Activated T-helper 1 cell treated with anti-CD3 and anti-CD28 coated beads, Interleukin-12 subunit alpha, Interleukin-12 subunit beta, Interleukin-2, Interleukin-4 antibody, amounts not matched to agents 30 ng/mL and 10 ng/mL and 1 ng/mL, durations not matched to agents 14 hours and 24 hours and 36 hours (primary cell): ENCODE data around the gene TEAD3. TPM values are rescaled to one million over a fixed set of nuclear protein-coding genes. Genes with fewer than 3 reads are reported as not detected.

Experiments used
- DNase-seq: peaks from one replicate; pipeline ENCODE4 v3.0.0; 2021; ENCODE audit warnings: low spot score
- H3K27ac Mint-ChIP-seq: one replicate; pipeline ENCODE4 v1.8.0; 2021; ENCODE audit warnings: mild to moderate bottlenecking, mixed read lengths
- H3K27me3 Mint-ChIP-seq: one replicate; pipeline ENCODE4 v1.8.0; 2022; ENCODE audit warnings: mild to moderate bottlenecking, moderate library complexity, mixed read lengths; ENCODE audit not compliant: insufficient read depth
- H3K36me3 Mint-ChIP-seq: one replicate; pipeline ENCODE4 v1.8.0; 2021; ENCODE audit warnings: low read depth, mixed read lengths
- H3K4me1 Mint-ChIP-seq: one replicate; pipeline ENCODE4 v1.8.0; 2021; ENCODE audit warnings: low read depth, mixed read lengths
- H3K4me3 Mint-ChIP-seq: one replicate; pipeline ENCODE4 v1.8.0; 2021; ENCODE audit warnings: mild to moderate bottlenecking, moderate library complexity, mixed read lengths
- H3K9me3 Mint-ChIP-seq: one replicate; pipeline ENCODE4 v1.8.0; 2021; ENCODE audit warnings: mixed read lengths
- intact Hi-C: fragments of 100-400 bp; cut with micrococcal nuclease; formaldehyde crosslinking; loops from one replicate; pipeline ENCODE4 v1.15.1; 2024
- total RNA-seq: library from RNA; stranded (reverse); gene quantifications from 2 replicates; pipeline ENCODE4 v1.2.3, GENCODE V29; 2022

Gene TEAD3
- total RNA-seq, 1 donor from 2014 or later, result 1.5 TPM

DNA sequence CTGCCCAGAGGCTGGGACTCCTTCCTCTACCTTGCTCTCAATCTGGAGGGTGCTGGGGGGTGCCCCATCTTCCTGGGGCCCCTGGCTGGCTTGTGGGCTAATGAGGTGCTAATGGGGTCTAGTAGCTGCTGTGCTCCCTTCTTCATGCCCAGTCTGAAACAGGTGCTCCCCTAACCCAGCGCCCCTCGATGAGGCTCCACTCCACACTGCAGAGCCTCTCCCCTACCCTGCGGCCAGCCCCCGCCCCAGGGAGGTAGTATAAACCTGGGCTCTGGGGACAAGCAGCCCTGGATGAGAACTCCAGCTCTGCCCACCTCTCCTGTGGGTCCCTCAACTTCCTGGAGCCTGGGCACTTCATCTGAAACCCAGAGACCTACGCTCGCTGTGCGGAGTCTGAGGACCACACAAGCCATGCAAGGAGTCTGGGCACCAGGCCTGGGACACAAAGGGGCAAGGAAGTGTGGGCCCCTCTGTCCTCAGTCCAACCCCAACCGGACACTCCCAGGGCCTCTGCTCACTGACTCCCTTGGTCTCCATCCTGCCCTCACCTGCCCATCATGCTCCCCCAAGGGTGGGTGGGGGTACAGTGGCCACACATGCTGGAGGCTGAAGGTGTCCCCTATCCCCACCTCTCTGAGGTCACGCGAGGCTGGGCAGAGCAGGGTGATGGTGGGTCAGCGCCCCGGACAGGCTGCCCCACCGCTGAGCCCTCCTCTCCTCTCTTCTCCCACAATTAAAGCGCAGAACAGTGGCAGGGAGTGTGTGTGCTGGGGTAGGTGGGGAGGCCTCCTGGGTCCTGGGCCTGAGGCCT, 22.5 kb downstream of the TEAD3 start:
- intact Hi-C loops, result no loop called here
- DNase-seq, result no peak
- no peaks in the 10 kb centered on the region for H3K9me3 Mint-ChIP-seq
- no peaks in the 10 kb centered on the region for H3K27me3 Mint-ChIP-seq
- H3K4me1 Mint-ChIP-seq, result peaks cover 29% of the 10 kb centered on the region
- H3K4me3 Mint-ChIP-seq, result no peak overlapping the region
- H3K36me3 Mint-ChIP-seq, result peaks cover 30% of the 10 kb centered on the region
- H3K27ac Mint-ChIP-seq, result no peak overlapping the region

DNA sequence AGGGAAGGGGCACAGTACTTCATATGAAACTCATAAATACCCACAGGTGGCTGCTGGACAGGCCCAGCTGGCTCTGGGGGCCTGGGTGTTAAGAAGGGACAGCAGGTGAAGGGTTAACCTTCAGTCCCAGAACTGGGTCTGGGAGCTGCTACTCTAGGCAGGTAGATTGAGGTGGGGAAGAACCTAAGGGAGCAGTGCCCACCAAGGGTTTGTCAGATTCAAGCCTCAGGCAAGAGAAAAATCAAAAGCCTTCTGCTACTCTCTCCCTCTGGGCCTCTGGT, 23.1 kb downstream of the TEAD3 start:
- Mint-ChIP-seq H3K4me3 (no peak overlapping the region), H3K27me3 (no peaks in the 10 kb centered on the region), H3K27ac (no peak overlapping the region), H3K36me3 (peaks cover 36% of the 10 kb centered on the region), H3K9me3 (no peaks in the 10 kb centered on the region), H3K4me1 (peaks cover 30% of the 10 kb centered on the region)
- intact Hi-C loops, result no loop called here
- DNase-seq, result no peak

DNA sequence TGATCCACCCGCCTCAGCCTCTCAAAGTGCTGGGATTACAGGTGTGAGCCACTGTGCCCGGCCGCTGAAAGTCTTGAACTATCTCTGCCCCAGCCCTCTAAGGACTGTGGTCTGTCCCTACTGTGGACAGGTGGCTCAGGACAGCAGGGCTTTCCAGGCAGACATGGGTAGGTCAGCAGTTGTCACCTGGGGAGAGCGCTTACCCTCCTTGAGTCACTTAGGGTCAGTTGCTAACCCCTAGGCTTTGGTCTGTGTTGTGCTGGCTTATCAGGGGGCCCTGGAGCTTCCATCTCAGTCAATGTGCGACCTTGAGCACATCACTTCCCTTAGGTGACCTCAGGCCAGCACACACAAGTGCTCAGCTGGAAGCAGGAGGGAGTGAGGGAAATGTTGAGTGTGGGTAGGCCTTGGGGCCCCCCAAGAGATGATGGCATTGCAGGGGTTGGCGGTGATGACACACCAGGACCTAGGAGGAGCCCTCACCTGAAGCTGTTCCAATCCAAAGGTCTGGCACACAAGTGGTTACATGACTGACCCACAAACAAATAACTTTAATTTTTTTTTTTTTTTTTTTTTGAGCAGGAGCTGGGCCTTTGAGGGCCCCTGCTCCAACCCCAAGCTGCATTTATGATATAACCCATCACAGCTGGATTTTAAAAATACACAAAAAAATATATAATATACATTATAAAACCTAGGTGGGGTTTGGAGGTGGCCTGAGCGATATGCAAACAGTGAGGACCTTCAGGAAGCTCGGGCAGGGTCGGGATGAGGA, 23.6 kb downstream of the TEAD3 start:
- peaks cover 30% of the 10 kb centered on the region for H3K4me1 Mint-ChIP-seq
- intact Hi-C loops, result no loop called here
- no peak for DNase-seq
- no peaks in the 10 kb centered on the region for H3K9me3 Mint-ChIP-seq
- H3K27ac Mint-ChIP-seq, result peak overlapping the region; percentile 23
- peaks cover 39% of the 10 kb centered on the region for H3K36me3 Mint-ChIP-seq
- H3K4me3 Mint-ChIP-seq, result no peak overlapping the region
- H3K27me3 Mint-ChIP-seq, result no peaks in the 10 kb centered on the region

DNA sequence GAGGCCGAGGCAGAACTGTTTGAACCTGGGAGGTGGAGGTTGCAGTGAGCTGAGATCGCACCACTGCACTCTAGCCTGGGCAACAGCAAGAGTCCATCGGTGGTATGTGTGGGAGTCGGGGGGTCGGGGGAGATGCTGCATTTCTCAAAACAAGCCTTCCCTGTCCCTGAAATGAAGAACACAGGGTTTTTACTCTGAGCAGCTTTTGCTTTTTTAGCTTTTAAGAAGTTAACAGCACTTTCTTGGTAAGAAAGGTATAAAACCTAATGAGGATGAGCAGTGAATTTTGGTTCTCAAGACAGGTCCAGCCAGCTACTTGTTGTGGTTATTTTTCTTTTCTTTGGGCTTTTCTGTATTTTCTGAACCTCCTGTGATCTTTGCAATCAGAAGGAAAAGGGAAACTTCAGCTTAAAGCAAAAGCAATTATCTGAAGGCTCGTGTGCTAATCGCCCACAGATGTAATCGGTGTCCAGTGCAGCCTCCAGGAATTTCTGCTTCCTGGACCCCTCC, 25.0 kb downstream of the TEAD3 start:
- no peak for DNase-seq
- Mint-ChIP-seq H3K4me1 (peaks cover 39% of the 10 kb centered on the region), H3K36me3 (peaks cover 41% of the 10 kb centered on the region), H3K27me3 (no peaks in the 10 kb centered on the region), H3K9me3 (no peaks in the 10 kb centered on the region), H3K4me3 (peak overlapping the region; percentile 97), H3K27ac (no peak overlapping the region)
- intact Hi-C loops, result no loop called here

DNA sequence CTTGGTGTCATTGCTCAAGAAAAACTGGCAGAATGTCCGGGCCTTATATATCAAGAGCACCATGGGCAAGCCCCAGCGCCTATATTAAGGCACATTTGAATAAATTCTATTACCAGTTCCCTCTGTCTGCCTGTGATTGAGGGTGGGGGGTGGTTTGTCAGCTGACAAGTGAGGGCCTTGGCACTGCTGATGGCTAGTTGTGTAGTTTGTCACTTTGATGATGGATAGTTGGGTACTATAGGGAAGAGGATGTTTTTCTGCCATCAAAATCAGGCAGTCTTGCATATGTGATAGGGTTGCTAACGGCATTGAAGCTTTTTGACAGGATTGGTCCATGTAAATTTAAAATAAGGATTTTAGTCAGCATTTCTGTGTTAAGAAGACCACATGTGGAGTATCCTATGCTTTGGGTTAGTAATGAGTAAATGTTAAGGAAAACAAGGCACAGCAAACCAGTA, 26.2 kb downstream of the TEAD3 start:
- H3K4me1 Mint-ChIP-seq, result peaks cover 39% of the 10 kb centered on the region
- no peaks in the 10 kb centered on the region for H3K9me3 Mint-ChIP-seq
- H3K27me3 Mint-ChIP-seq, result no peaks in the 10 kb centered on the region
- H3K27ac Mint-ChIP-seq, result peak overlapping the region; percentile 98
- peak overlapping the region; percentile 97 for H3K4me3 Mint-ChIP-seq
- intact Hi-C loops, result no loop called here
- H3K36me3 Mint-ChIP-seq, result peaks cover 41% of the 10 kb centered on the region
- DNase-seq, result no peak

DNA sequence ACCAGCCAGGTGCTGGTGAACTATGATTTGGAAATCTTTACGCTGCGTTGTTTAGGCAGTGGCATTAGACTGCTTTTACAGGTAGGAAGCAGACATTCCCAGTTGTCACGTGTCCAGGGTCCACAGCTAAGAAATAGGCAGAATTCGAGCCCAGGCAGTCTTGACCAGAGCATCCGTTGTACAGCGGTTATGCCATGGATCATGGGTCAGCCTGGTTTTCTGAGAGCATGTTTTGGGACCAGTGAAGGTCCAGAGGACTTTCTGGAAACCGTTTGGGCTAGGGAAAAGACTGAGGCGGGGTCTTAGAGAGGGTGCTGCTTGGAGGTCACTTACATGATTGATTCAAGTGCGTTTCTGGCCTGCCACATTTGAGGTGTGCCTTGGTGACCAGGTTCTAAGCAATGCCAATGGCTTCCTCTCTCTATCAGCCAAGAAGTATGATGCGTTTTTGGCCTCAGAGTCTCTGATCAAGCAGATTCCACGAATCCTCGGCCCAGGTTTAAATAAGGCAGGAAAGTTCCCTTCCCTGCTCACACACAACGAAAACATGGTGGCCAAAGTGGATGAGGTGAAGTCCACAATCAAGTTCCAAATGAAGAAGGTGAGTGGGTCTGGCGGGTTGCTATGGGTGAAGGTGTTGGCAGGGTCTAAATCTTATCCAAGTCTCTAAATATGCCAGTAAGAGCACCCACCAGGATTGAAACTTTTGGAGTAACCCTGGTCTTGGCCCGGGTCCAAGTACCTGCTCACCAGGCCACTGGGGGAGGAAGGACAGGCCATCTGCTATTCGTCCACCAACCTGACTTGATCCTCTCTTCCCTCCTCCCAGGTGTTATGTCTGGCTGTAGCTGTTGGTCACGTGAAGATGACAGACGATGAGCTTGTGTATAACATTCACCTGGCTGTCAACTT, 26.9 kb downstream of the TEAD3 start:
- no peaks in the 10 kb centered on the region for H3K9me3 Mint-ChIP-seq
- H3K4me1 Mint-ChIP-seq, result peaks cover 36% of the 10 kb centered on the region
- H3K36me3 Mint-ChIP-seq, result peaks cover 45% of the 10 kb centered on the region
- intact Hi-C loops, result loop anchor here (2.0 kb wide), 1 partner anchor 83 kb away; no protein-coding TSS in a partner anchor
- H3K27me3 Mint-ChIP-seq, result no peaks in the 10 kb centered on the region
- peak overlapping the region; percentile 98 for H3K27ac Mint-ChIP-seq
- DNase-seq, result no peak
- peak overlapping the region; percentile 97 for H3K4me3 Mint-ChIP-seq

DNA sequence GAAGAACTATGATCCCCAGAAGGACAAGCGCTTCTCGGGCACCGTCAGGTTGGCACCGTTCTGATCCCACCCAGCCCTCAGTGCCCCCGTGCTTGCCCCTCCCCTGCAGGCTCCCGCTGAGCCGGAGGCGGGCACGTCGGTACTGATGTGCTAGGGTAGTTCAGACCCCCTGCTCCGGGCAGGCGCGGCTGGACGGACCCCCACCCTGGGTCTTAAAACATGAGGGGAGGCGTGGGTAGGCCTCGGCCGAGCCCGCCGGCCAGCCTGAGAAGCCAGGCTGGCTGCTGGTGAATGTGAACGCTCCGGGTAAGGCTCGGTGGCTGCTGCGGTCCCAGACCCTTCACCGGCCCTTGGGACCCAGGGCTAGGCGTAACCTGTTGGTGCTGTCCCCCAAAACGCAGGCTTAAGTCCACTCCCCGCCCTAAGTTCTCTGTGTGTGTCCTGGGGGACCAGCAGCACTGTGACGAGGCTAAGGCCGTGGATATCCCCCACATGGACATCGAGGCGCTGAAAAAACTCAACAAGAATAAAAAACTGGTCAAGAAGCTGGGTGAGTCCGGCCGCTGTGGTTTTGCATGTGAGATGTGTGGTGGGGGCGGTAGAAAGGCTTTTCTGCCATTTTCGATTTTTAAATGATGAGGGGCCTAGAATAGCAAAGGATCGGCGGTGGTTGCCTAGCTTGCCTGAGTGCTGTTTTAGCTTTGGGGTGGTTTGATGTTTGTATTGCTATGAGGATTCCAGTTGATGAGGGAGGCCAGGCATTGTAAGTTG, 27.7 kb downstream of the TEAD3 start:
- Mint-ChIP-seq H3K4me1 (peaks cover 36% of the 10 kb centered on the region), H3K27ac (peak overlapping the region; percentile 98), H3K27me3 (no peaks in the 10 kb centered on the region), H3K9me3 (no peaks in the 10 kb centered on the region), H3K36me3 (peaks cover 45% of the 10 kb centered on the region), H3K4me3 (peak overlapping the region; percentile 97)
- DNase-seq, result no peak
- intact Hi-C loops, result loop anchor here (1.0 to 2.0 kb wide), 7 partner anchors 17 to 210 kb away; partner anchors contain the start of genes DEF6, FANCE, PPARD and TEAD3

DNA sequence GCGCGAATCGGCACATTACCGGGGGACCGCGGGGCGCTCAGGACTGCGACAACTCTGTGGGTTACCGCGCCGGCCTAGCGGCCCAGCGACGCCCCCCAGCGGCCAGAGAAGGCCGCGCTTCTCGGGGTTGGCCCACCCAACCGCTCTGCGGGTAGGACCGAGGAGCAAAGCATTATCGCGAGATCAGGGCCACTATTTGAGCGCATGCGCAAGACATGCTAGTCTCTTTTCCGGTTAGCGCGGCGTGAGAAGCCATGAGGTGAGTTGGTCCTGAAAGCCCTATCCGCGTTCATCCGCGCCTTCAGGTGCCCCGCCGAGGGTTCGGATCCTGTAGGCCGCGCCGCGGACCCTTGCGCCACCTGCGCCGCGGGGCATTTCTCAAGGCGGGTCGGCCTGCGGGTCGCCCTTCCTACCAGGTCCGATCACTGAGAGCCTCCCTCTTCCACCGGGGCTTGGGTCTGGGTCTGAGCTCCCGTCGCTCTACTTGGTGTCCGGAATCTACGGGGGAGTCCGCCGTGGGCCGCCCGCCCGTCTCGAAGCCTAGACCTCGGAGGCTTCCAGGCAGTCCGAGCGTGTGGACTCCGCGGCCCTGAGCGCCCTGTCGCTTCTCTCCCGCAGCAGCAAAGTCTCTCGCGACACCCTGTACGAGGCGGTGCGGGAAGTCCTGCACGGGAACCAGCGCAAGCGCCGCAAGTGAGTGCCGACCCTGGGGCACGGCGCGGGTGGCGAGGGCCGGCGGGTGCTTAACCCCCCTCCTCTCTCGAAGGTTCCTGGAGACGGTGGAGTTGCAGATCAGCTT, 28.5 kb downstream of the TEAD3 start, which contains the start of gene RPL10A:
RPL10A (plus strand) TSS at position 221 of the 799 bp plus-strand sequence; CDS start at position 255, 34 bp downstream.
- peaks cover 36% of the 10 kb centered on the region for H3K4me1 Mint-ChIP-seq
- no peaks in the 10 kb centered on the region for H3K27me3 Mint-ChIP-seq
- peaks cover 49% of the 10 kb centered on the region for H3K36me3 Mint-ChIP-seq
- intact Hi-C loops, result loop anchor here (1.0 to 2.0 kb wide), 7 partner anchors 16 to 209 kb away; partner anchors contain the start of genes DEF6, FANCE, PPARD and TEAD3
- peak within 1 kb of the TSS; percentile 98 for H3K27ac Mint-ChIP-seq
- H3K4me3 Mint-ChIP-seq, result peak within 1 kb of the TSS; percentile 97
- peak; percentile 93 for DNase-seq
- H3K9me3 Mint-ChIP-seq, result no peaks in the 10 kb centered on the region

DNA sequence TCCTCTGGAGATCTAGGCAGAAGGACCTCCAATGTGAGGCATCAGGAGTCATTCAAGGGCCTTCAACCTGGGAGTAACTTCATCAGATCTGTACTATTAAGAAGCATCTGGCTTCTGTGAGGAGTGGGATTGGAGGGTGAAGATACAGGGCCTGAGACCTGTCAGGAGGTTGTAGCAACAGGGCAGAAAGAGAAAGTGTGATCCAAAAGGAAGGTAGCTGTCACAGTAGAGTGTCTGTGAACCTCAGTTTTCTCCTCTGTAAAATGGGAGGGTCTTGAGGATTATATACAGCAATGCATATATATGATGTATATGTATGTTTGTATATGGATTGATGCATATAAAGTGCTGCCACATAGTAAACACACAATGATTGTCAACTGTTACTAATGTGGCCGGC, 31.2 kb downstream of the TEAD3 start:
- no peaks in the 10 kb centered on the region for H3K27me3 Mint-ChIP-seq

DNA sequence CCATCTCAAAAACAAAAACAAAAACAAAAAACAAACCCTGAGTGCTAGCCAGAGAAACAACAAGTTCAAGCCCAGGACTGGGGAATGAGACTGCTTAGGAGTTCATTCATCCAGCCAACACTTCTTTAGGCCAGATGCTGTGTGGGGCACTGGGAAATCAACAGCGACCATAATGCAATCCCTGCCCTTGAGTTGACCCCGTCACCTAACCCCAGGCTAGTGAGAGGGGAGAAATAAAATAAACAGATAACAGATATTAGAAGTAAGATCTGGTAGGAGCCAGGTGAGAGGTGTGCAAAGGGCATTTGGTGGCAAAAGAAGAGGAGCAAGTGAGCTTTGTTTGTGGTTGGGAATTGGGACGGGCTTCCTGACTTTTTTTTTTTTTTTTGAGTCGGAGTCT, 33.6 kb downstream of the TEAD3 start:
- no peaks in the 10 kb centered on the region for H3K27me3 Mint-ChIP-seq
- peaks cover 9% of the 10 kb centered on the region for H3K4me1 Mint-ChIP-seq
- H3K27ac Mint-ChIP-seq, result no peak overlapping the region
- no peak overlapping the region for H3K4me3 Mint-ChIP-seq
- no peak for DNase-seq
- no peaks in the 10 kb centered on the region for H3K9me3 Mint-ChIP-seq
- H3K36me3 Mint-ChIP-seq, result peaks cover 23% of the 10 kb centered on the region
- intact Hi-C loops, result no loop called here

More for the DNA sequence above, 31.2 kb downstream of the TEAD3 start:
- H3K4me3 Mint-ChIP-seq, result no peak overlapping the region
- peaks cover 39% of the 10 kb centered on the region for H3K36me3 Mint-ChIP-seq
- peaks cover 24% of the 10 kb centered on the region for H3K4me1 Mint-ChIP-seq
- H3K9me3 Mint-ChIP-seq, result no peaks in the 10 kb centered on the region
- H3K27ac Mint-ChIP-seq, result no peak overlapping the region
- DNase-seq, result no peak
- intact Hi-C loops, result no loop called here

DNA sequence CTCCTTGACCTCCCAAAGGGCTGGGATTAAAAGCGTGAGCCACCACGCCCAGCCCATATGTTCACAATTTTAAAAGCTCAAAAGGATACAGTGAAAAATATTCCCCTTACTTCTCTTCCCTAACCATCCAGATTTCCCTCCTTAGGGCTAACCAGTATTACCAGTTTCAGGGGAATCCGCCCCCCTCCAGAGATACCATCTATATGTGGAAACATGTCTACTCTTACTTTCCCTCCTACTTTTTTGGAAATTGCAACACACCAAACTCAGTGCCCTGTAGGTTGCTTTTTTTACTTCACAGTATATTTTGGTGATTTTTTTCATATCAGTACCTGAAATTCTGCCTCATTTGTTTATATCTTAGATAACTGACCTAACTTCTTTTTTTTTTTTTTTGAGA, 35.6 kb downstream of the TEAD3 start:
- no peak overlapping the region for H3K4me3 Mint-ChIP-seq
- intact Hi-C loops, result no loop called here
- H3K4me1 Mint-ChIP-seq, result no peaks in the 10 kb centered on the region
- H3K27me3 Mint-ChIP-seq, result no peaks in the 10 kb centered on the region
- no peak overlapping the region for H3K27ac Mint-ChIP-seq
- DNase-seq, result no peak
- H3K9me3 Mint-ChIP-seq, result no peaks in the 10 kb centered on the region
- peaks cover 25% of the 10 kb centered on the region for H3K36me3 Mint-ChIP-seq
